CD4-positive, CD25-positive, alpha-beta regulatory T cell (primary cell): ENCODE results near the gene FAAH2. TPM values are rescaled to one million over a fixed set of nuclear protein-coding genes. Genes with fewer than 3 reads are reported as not detected.
"Not testable (repeated sequence)": the region's sequence is repeated elsewhere in the genome, so short reads cannot be mapped to it uniquely, and the experiment has no call there.

Experiments used
- ATAC-seq, 2 donors: fragments of 150-1000 bp; cut with Tn5 transposase; one replicate each; pipeline ENCODE4 v1.10.0; 2021; ENCODE audit warnings: low read depth in 2 of 2, moderate number of reproducible peaks in 2 of 2, moderate library complexity in 1 of 2
- DNase-seq, 3 donors: peaks; one replicate each; pipeline versions ENCODE4 v3.0.0 to v3.0.0-alpha.2; 2012 to 2022; ENCODE audit warnings: mixed read lengths in 1 of 3
- H3K27ac ChIP-seq: one replicate; pipeline ENCODE4 v1.7.0; 2013; ENCODE audit warnings: mild to moderate bottlenecking, low read length; ENCODE audit not compliant: insufficient read depth, poor library complexity, severe bottlenecking
- H3K27me3 ChIP-seq: one replicate; pipeline ENCODE4 v1.7.0; 2013; ENCODE audit warnings: low read length; ENCODE audit not compliant: control insufficient read depth, insufficient read depth
- H3K36me3 ChIP-seq: one replicate; pipeline ENCODE4 v1.7.0; 2013; ENCODE audit warnings: mild to moderate bottlenecking, low read length, moderate library complexity; ENCODE audit not compliant: control insufficient read depth, insufficient read depth
- H3K4me1 ChIP-seq: 2 replicates; pipeline ENCODE4 v1.7.0; 2013; ENCODE audit warnings: mild to moderate bottlenecking, low read length; ENCODE audit not compliant: insufficient read depth, control insufficient read depth, poor library complexity, severe bottlenecking
- H3K4me3 ChIP-seq: one replicate; pipeline ENCODE4 v1.7.0; 2013; ENCODE audit warnings: low read depth, mild to moderate bottlenecking, low read length, moderate library complexity
- H3K9me3 ChIP-seq, 2 experiments: 1 replicate in 1 of 2; 2 replicates in 1 of 2; pipeline ENCODE4 v1.7.0; 2013; ENCODE audit warnings: low read length in 2 of 2, mild to moderate bottlenecking in 1 of 2, moderate library complexity in 1 of 2; ENCODE audit not compliant: control insufficient read depth in 2 of 2
- H3K27ac Mint-ChIP-seq, 3 donors: one replicate each; pipeline ENCODE4 v1.8.0; 2020 to 2022; ENCODE audit warnings: mild to moderate bottlenecking in 3 of 3, mixed read lengths in 3 of 3, moderate library complexity in 2 of 3
- H3K27me3 Mint-ChIP-seq: one replicate; pipeline ENCODE4 v1.8.0; 2022; ENCODE audit warnings: mild to moderate bottlenecking, mixed read lengths
- H3K36me3 Mint-ChIP-seq: one replicate; pipeline ENCODE4 v1.8.0; 2020; ENCODE audit warnings: mixed read lengths
- H3K4me1 Mint-ChIP-seq, 4 donors: one replicate each; pipeline ENCODE4 v1.8.0; 2020 to 2022; ENCODE audit warnings: mixed read lengths in 4 of 4, mild to moderate bottlenecking in 1 of 4
- H3K4me3 Mint-ChIP-seq, 4 donors: one replicate each; pipeline ENCODE4 v1.8.0; 2020 to 2022; ENCODE audit warnings: mild to moderate bottlenecking in 4 of 4, mixed read lengths in 4 of 4, moderate library complexity in 3 of 4
- H3K9me3 Mint-ChIP-seq, 7 donors: one replicate each; pipeline ENCODE4 v1.8.0; 2020 to 2022; ENCODE audit warnings: mixed read lengths in 7 of 7, mild to moderate bottlenecking in 3 of 7, moderate library complexity in 2 of 7
- polyA plus RNA-seq, 4 donors: library from polyadenylated mRNA; unstranded; fragments of 300-500 nt; fragmentation: Illumina TruSeq; gene quantifications; one replicate each; pipeline ENCODE4 v1.2.3, GENCODE V29; 2021
- total RNA-seq: library from RNA; stranded (reverse); gene quantifications from one replicate; pipeline ENCODE4 v1.2.3, GENCODE V29; 2022

FAAH2 gene
- total and polyA plus RNA-seq, 5 donors from 2014 or later = 10.8 to 21.6 (median 14.8) TPM

DNA sequence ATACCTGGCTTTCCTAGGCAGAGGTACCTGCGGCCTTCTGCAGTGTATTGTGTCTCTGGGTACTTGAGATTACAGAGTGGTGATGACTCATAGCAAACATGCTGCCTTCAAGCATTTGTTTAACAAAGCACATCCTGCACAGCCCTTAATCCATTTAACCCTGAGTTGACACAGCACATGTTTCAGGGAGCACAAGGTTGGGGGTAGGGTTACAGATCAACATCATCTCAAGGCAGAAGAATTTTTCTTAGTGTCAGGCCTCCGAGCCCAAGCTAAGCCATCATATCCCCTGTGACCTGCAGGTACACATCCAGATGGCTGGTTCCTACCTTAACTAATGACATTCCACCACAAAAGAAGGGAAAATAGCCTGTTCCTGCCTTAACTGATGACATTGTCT is 49.3 kb downstream of the FAAH2 start:
- H3K4me3 Mint-ChIP-seq, H3K27ac ChIP-seq, H3K36me3 Mint-ChIP-seq: not testable (repeated sequence)

DNA sequence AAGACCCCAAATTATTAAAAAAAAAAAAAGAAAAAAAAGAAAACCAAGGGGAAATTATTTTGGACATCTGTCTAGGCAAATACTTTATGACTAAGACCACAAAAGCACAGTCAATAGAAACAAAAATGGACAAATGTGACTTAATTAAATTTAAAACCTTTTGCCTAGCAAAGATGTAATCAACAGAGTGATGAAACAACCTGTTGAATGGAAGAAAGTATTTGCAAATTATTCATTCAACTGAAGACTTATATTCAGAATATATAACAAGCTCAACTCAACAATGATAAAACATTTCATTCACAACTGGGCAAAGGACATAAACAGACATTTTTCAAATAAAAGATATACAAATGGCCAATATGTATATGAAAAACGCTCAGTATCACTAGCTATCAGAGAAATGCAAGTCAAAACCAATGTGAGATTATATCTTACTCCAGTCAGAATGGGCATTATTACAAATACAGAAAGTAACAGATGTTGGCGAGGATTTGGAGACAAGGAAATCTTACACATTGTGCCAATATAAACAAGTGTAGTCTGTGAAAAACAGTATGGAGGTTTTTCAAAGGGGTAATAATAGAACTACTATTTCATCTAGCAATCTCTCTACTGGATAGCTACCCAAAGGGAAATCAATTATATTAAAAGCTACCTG is 67.1 kb downstream of the FAAH2 start:
- H3K4me3 Mint-ChIP-seq = no peak overlapping the region
- peaks cover 7% of the 10 kb centered on the region for H3K36me3 Mint-ChIP-seq
- no peaks in the 10 kb centered on the region for H3K27me3 Mint-ChIP-seq

More for the DNA sequence above, 49.3 kb downstream of the FAAH2 start:
- not testable (repeated sequence) for DNase-seq, H3K4me3 ChIP-seq, H3K9me3 Mint-ChIP-seq, H3K4me1 ChIP-seq, H3K27ac Mint-ChIP-seq, H3K27me3 Mint-ChIP-seq, H3K9me3 ChIP-seq, H3K4me1 Mint-ChIP-seq, H3K36me3 ChIP-seq, H3K27me3 ChIP-seq, ATAC-seq

DNA sequence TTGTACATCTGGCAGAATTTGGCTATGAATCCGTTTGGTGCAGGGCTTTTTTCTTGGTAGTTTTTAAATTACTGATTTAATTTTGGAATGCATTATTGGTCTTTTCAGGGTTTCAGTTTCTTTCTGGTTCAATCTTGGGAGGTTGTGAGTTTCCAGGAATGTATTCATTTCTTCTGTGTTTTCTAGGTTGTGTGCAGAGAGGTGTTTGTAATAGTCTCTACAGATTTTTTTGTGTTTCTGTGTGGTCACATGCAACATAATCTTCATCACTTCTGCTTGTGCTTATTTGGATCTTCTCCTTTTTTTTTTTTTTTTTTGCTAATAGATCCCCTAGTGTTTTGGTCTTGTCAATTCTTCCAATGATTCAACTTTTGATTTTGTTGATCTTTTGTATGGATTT is 77.6 kb downstream of the FAAH2 start:
- H3K4me1 Mint-ChIP-seq = peaks cover 0 to 6% (median 2%) of the 10 kb centered on the region in 4 donors
- H3K9me3 Mint-ChIP-seq = peaks cover 0 to 8% (median 0%) of the 10 kb centered on the region in 7 donors

More for the DNA sequence above, 67.1 kb downstream of the FAAH2 start:
- Histone ChIP-seq H3K27me3 (no peaks in the 10 kb centered on the region), H3K27ac (no peak overlapping the region), H3K4me3 (no peak overlapping the region), H3K4me1 (no peaks in the 10 kb centered on the region), H3K36me3 (no peaks in the 10 kb centered on the region), H3K9me3 (peaks cover 0 to 5% of the 10 kb centered on the region in 2 experiments)
- H3K4me1 Mint-ChIP-seq = no peaks in the 10 kb centered on the region
- H3K9me3 Mint-ChIP-seq = peaks cover 0 to 8% (median 2%) of the 10 kb centered on the region in 7 donors
- ATAC-seq = no peak
- H3K27ac Mint-ChIP-seq = no peak overlapping the region
- no peak for DNase-seq

DNA sequence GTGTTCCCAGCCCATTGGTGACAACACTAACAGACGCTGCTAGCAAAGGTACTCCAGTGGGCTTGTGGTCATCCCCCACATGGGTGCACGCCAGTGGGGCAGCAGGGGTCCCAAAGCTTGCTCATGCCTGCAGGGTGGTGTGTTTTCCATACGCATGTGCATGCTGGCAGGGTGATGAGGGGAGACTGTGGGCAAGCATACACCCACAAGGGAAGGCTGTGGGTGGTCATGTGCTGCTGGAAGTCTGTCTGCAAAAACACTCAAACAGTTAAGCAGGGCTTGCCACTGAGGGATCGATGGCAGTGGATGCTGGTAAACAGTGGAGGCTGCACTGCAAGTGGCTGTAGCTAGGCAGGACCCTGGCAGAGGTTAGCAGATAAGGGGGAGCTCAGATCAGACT is 79.9 kb downstream of the FAAH2 start:
- peaks cover 6% of the 10 kb centered on the region for H3K36me3 Mint-ChIP-seq
- Histone ChIP-seq H3K4me3 (no peak overlapping the region), H3K27ac (no peak overlapping the region), H3K27me3 (no peaks in the 10 kb centered on the region), H3K9me3 (no peaks in the 10 kb centered on the region), H3K36me3 (peaks cover 10% of the 10 kb centered on the region), H3K4me1 (no peaks in the 10 kb centered on the region)
- H3K4me1 Mint-ChIP-seq = peaks cover 0 to 6% (median 2%) of the 10 kb centered on the region in 4 donors
- DNase-seq = no peak
- no peak overlapping the region for H3K27ac Mint-ChIP-seq
- no peaks in the 10 kb centered on the region for H3K27me3 Mint-ChIP-seq
- ATAC-seq = no peak
- H3K4me3 Mint-ChIP-seq = no peak overlapping the region
- H3K9me3 Mint-ChIP-seq = peaks cover 0 to 8% (median 0%) of the 10 kb centered on the region in 7 donors

More for the DNA sequence above, 77.6 kb downstream of the FAAH2 start:
- Histone ChIP-seq H3K9me3 (no peaks in the 10 kb centered on the region), H3K4me3 (no peak overlapping the region), H3K27me3 (no peaks in the 10 kb centered on the region), H3K27ac (no peak overlapping the region), H3K4me1 (no peaks in the 10 kb centered on the region), H3K36me3 (peaks cover 10% of the 10 kb centered on the region)
- no peak for DNase-seq
- ATAC-seq = no peak
- Mint-ChIP-seq H3K4me3 (no peak overlapping the region), H3K27me3 (no peaks in the 10 kb centered on the region), H3K27ac (no peak overlapping the region), H3K36me3 (peaks cover 6% of the 10 kb centered on the region)

DNA sequence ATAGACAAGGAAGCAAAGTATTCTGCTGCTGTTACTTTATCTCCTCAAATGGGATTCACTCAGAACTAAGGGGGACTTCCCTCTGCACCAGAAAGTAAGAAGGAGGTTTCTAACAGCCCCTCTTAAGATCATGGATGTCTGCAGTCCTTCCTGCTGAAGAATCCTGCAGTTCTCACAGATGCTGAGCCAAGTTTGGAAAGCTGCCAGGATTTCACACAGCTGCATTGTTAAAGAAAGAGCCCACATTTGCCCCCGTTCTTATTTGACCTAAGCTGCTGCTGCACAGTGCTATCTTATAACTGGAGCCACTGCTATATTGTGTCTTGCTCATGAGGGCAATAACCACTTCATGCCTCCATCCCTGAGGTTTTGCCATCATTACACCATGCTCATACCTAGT is 81.1 kb downstream of the FAAH2 start:
- H3K4me1 ChIP-seq = no peaks in the 10 kb centered on the region
- H3K27ac Mint-ChIP-seq = no peak overlapping the region
- H3K27ac ChIP-seq = no peak overlapping the region
- H3K27me3 ChIP-seq = no peaks in the 10 kb centered on the region
- H3K4me1 Mint-ChIP-seq = peaks cover 0 to 6% (median 2%) of the 10 kb centered on the region in 4 donors
- ATAC-seq = no peak
- H3K36me3 Mint-ChIP-seq = peaks cover 6% of the 10 kb centered on the region
- no peak overlapping the region for H3K4me3 Mint-ChIP-seq
- H3K9me3 Mint-ChIP-seq = peaks cover 0 to 5% (median 0%) of the 10 kb centered on the region in 7 donors
- H3K9me3 ChIP-seq = no peaks in the 10 kb centered on the region
- peaks cover 10% of the 10 kb centered on the region for H3K36me3 ChIP-seq
- no peaks in the 10 kb centered on the region for H3K27me3 Mint-ChIP-seq
- no peak for DNase-seq
- no peak overlapping the region for H3K4me3 ChIP-seq

DNA sequence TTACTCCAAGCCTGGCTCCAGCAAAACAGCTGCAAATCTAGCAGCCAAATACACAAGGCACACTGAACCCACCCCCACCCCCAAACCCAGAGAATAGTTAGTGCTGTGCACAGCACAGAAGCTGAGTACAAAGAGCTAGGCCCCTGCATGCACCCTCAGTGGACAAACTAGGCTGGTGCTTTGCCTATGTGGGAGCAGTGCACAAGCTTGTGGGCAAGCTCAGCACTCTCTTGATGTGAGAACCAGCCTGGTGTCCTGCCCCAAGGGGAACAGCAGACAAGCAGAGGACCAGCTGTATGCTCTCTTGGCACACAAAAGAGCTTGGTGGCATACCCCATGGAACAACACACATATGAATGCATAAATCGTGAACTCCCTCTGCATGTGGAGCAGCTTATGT is 81.7 kb downstream of the FAAH2 start:
- Mint-ChIP-seq H3K36me3 (peaks cover 10% of the 10 kb centered on the region), H3K9me3 (peaks cover 0 to 5% (median 0%) of the 10 kb centered on the region in 7 donors), H3K4me1 (peaks cover 0 to 6% (median 4%) of the 10 kb centered on the region in 4 donors), H3K4me3 (no peak overlapping the region), H3K27ac (no peak overlapping the region), H3K27me3 (no peaks in the 10 kb centered on the region)
- ATAC-seq = no peak
- no peak for DNase-seq
- Histone ChIP-seq H3K4me1 (no peaks in the 10 kb centered on the region), H3K27ac (no peak overlapping the region), H3K9me3 (no peaks in the 10 kb centered on the region), H3K36me3 (peaks cover 10% of the 10 kb centered on the region), H3K4me3 (no peak overlapping the region), H3K27me3 (no peaks in the 10 kb centered on the region)

DNA sequence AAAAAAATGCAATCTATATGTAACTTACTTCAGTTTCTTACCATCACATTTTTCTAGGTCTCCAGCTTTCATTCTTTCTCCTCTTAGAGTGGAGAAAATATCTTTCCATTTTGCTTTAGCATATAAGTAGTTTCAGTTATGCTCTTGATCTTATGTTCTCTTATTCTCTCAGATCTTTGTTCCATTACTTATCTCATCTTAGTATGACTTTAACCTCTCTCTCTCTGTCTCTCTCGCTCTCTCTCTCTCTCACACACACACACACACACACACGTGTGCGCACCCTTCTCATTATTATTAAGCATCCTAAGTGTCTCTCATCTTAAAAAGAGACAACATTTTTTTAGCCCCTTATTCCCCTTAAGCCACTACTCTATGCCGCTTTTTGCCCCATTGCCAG is 92.8 kb downstream of the FAAH2 start:
- no peak for DNase-seq
- Mint-ChIP-seq H3K36me3 (peaks cover 14% of the 10 kb centered on the region), H3K27ac (peak overlapping the region in 2 of 3 donors; percentile 17 to 80), H3K4me3 (no peak overlapping the region), H3K9me3 (peaks cover 0 to 5% (median 0%) of the 10 kb centered on the region in 7 donors), H3K27me3 (no peaks in the 10 kb centered on the region), H3K4me1 (peaks cover 0 to 9% (median 8%) of the 10 kb centered on the region in 4 donors)
- no peaks in the 10 kb centered on the region for H3K4me1 ChIP-seq
- H3K9me3 ChIP-seq = peaks cover 0 to 3% of the 10 kb centered on the region in 2 experiments
- no peak for ATAC-seq
- no peak overlapping the region for H3K27ac ChIP-seq
- H3K36me3 ChIP-seq = peaks cover 2% of the 10 kb centered on the region
- H3K27me3 ChIP-seq = no peaks in the 10 kb centered on the region
- H3K4me3 ChIP-seq = no peak overlapping the region
